GM10248 (cell line): ENCODE results near the gene POLR2L.

Experiments
- CTCF ChIA-PET: fragments of 300-600 bp; sonication (Branson Sonifier 250); formaldehyde crosslinking; extraction: SDS; loops from one replicate; lab custom pipeline; 2021; ENCODE audit warnings: antibody characterized with exemption; lab: Yijun Ruan, JAX
- POLR2A ChIA-PET: fragments of 350-650 bp; sonication (Branson Sonifier 250); formaldehyde crosslinking; extraction: SDS; loops from one replicate; lab custom pipeline; 2020; ENCODE audit warnings: antibody characterized with exemption; lab: Yijun Ruan, JAX
- DNase-seq: peaks from one replicate; pipeline ENCODE4 v3.0.0; 2012; ENCODE audit errors: extremely low spot score
- CTCF ChIP-seq: IDR thresholded peaks from 2 replicates; pipeline ENCODE4 v1.5.1; 2012; ENCODE audit warnings: mild to moderate bottlenecking, low read depth; ENCODE audit errors: extremely low read depth, missing control alignments, control extremely low read depth

The POLR2L gene

GRCh38 chr11:833849-834311 is 8.4 kb downstream of the POLR2L start:
- TF ChIP-seq CTCF, result no peak
- ChIA-PET CTCF (interaction anchor here (1.4 to 1.9 kb wide), 2 partner anchors 14 to 138 kb away, joined by 3 to 8 read pairs; no protein-coding TSS in a partner anchor), POLR2A (interaction anchor here (0.6 to 6.2 kb wide), 3 partner anchors 8 to 175 kb away, joined by 5 to 35 read pairs (median 7); partner anchors contain the start of genes PNPLA2 and POLR2L)
- no peak for DNase-seq

GRCh38 chr11:833114-833791 is 9.1 kb downstream of the POLR2L start:
- CTCF ChIA-PET, result interaction anchor here (1.1 to 1.9 kb wide), 4 partner anchors 14 to 218 kb away, joined by 3 to 8 read pairs (median 3); partner anchors contain the start of gene PNPLA2
- DNase-seq, result peak; percentile 67
- TF ChIP-seq CTCF, result no peak
- POLR2A ChIA-PET, result interaction anchor here (0.6 to 6.2 kb wide), 5 partner anchors 9 to 220 kb away, joined by 4 to 35 read pairs (median 5); partner anchors contain the start of genes PNPLA2, POLR2L and TSPAN4

GRCh38 chr11:832529-833113 is 9.7 kb downstream of the POLR2L start, which contains the start of gene CD151:
Gene CD151 (plus strand): TSS chr11:832952. CDS start chr11:836070, 3,118 bp downstream.
- DNase-seq, result peak; percentile 85
- no peak for TF ChIP-seq CTCF
- CTCF ChIA-PET, result interaction anchor here (1.1 to 1.4 kb wide), 3 partner anchors 14 to 218 kb away, joined by 3 read pairs; partner anchors contain the start of gene PNPLA2
- POLR2A ChIA-PET, result interaction anchor here (0.6 to 6.2 kb wide), 5 partner anchors 9 to 219 kb away, joined by 4 to 35 read pairs (median 5); partner anchors contain the start of genes PNPLA2, POLR2L and TSPAN4

- ChIA-PET POLR2A (interaction anchor here (1.2 to 6.2 kb wide), 3 partner anchors 10 to 12 kb away, joined by 5 to 35 read pairs (median 7); partner anchors contain the start of genes PNPLA2, POLR2L and TSPAN4), CTCF (interaction anchor here (1.2 to 2.8 kb wide), 4 partner anchors 13 to 105 kb away, joined by 3 to 8 read pairs (median 3); partner anchors contain the start of gene PNPLA2)
- no peak for DNase-seq
- TF ChIP-seq CTCF, result no peak
These were observed 10.3 kb downstream of the POLR2L start for GRCh38 chr11:831961-832528.

GRCh38 chr11:831118-831864 is 11.0 kb downstream of the POLR2L start:
- POLR2A ChIA-PET, result interaction anchor here (6.2 kb wide), 1 partner anchor 12 kb away, joined by 35 read pairs; the partner anchor contains the start of gene PNPLA2
- no peak for DNase-seq
- no peak for TF ChIP-seq CTCF
- CTCF ChIA-PET, result interaction anchor here (1.1 to 2.8 kb wide), 4 partner anchors 12 to 104 kb away, joined by 3 to 8 read pairs (median 3); partner anchors contain the start of gene TSPAN4
